ENCODE data around the gene ATF2.
"Not testable (repeated sequence)": the region's sequence is repeated elsewhere in the genome, so short reads cannot be mapped to it uniquely, and the experiment has no call there.

Gene ATF2

GRCh38 chr2:175164235-175164634 is 3.8 kb downstream of the ATF2 start:
- no peak for DNase-seq

DNA sequence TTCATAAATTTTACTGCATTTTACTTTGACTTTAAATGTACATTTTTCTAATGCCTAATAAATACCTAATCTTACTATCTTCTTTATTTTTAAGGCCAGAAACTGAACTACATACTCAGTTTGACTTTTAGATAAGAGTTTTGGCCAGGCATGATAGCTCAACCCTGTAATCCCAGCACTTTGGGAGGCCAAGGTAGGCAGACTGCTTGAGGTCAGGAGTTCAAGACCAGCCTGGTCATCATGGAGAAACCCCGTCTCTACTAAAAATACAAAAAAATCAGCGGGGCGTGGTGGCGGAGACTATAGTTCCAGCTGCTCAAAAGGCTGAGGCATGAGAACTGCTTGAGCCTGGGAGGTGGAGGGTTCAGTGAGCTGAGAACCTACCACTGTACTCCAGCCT is 9.1 kb downstream of the ATF2 start:
- DNase-seq: no peak

DNA sequence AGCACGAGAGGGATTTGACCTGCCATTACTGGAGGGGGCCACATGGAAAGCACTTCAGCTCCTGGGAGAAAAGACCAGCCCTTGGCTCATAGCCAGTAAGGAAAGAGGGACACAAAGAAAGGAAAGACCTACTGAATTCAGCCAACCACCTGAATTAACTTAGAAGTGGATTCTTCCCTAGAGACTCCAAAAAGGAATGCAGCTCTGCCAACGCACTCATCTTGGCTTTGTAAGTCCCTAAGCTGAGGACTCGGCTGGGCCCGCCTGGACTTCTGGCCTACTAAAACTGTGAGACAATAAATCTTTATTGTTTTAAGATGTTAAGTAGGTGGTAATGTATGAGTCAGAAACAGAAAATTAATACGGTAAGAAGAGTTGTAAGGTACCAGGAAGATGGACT is 11.5 kb downstream of the ATF2 start:
- DNase-seq: no peak

GRCh38 chr2:175154661-175155082 is 13.3 kb downstream of the ATF2 start:
- no peak for DNase-seq

GRCh38 chr2:175152242-175152641 is 15.8 kb downstream of the ATF2 start:
- DNase-seq: no peak

GRCh38 chr2:175151791-175152190 is 16.2 kb downstream of the ATF2 start:
- no peak for DNase-seq

GRCh38 chr2:175147186-175147585 is 20.8 kb downstream of the ATF2 start:
- no peak for DNase-seq

DNA sequence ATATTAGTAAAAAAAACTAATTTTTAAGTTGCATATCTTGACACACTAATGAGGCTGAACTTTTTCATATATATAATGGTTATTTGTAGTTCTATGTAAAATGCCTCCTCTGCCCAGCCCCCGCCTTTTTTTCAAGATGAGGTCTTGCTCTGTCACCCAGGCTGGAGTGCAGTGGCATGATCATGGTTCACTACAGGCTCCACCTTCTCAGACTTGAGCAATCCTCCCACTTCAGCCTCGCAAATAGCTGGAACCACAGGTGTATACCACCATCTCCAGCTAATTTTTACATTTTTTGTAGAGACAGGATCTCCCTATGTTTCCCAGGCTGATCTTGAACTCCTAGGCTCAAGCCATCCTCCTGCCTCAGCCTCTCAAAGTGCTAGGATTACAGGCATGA is 24.3 kb downstream of the ATF2 start:
- no peak for DNase-seq

DNA sequence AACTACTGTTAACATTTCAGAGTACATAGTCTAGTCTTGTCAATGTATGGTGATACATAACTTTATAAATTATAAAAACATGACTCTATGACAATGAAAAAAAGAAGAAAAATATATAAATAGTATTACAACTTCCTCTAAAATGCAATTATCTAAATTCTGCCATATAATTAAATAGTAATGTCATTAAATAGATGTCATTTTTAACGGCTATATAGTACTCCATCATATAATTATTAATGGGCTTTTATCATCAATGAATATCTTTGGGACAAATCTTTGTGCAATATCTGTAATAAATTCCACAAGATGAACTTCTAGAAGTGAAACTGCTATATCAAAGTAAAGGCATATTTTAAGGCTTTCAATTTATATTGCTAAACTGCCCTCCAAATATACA is 24.8 kb downstream of the ATF2 start:
- no peak for DNase-seq

DNA sequence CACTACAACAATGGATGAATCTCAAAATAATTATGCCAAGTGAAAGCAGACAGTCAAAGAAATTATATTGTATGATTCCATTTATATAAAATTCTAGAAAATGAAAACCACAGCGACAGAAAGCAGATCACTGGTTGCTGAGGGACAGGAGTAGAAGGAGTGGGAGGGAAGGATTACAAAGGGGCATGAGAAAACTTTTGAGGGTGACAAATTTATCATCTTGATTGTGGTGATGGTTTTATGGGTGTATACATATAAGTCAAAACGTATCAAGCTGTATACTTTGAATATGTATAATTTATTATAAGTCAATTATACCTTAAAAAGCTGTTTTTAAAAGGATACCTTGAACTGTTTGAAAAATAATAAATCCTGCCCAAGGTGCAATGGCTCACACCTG is 27.7 kb downstream of the ATF2 start:
- DNase-seq: no peak

GRCh38 chr2:175137793-175138192 is 30.2 kb downstream of the ATF2 start:
- DNase-seq: no peak

- DNase-seq: no peak
Measured at GRCh38 chr2:175136334-175137215, 31.4 kb downstream of the ATF2 start.

DNA sequence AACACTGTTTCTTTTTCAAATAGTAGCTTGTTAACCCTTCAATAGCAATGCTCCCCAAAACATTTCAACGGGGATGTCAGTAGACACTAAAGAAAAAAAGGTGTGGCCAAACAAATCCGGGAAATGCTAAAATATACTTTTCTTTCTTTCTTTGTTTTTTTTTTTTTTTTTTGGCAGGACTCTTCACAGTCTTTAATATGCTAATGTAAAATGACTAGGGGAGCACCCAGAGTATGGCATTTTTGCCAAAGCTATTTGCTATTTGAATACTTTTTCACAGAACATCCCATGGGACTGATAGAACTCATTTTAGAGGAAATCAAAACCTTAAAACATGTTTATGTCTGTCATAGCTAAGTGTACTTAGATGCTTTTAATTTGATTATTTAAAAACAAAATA is 32.1 kb downstream of the ATF2 start:
- no peak for DNase-seq

GRCh38 chr2:175135177-175135576 is 32.8 kb downstream of the ATF2 start:
- no peak for DNase-seq

DNA sequence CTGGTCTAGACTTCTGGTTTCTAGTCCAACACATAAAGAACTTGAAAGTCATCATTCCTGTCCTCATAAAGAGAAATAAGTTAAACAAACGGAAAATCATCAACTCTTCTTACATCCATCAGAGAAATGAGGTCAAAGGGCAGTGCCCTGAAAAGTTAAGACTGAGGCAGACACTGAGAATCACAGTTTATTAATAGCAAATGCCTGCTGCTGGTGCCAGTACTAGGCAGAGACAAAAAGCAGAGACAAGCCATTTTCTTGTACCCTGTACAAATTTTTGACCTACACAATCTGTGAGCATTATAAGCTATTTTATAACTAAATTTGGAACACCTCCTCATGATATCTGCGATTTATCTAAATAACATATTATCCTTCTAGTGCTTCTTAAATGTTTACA is 36.8 kb downstream of the ATF2 start:
- no peak for DNase-seq

GRCh38 chr2:175126661-175127060 is 41.3 kb downstream of the ATF2 start:
- no peak for DNase-seq

DNA sequence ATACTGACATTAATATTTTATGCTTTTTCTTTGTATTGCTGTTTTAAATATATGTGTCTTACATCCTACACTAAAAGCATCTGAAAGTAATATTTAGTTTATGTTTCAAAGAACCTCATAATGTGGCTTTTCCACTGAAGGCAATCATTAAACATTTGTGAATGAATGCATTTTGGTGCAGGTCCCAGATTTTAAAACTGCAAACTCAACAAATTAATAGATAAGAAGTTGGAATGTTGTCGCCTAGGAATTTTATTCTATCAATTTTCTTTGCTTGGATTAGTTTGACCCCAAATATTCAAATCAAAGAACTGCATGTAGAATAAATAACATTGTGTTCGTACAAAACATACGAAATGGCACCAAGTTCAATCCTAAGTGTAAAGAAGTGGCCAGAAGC is 44.7 kb downstream of the ATF2 start:
- no peak for DNase-seq

DNA sequence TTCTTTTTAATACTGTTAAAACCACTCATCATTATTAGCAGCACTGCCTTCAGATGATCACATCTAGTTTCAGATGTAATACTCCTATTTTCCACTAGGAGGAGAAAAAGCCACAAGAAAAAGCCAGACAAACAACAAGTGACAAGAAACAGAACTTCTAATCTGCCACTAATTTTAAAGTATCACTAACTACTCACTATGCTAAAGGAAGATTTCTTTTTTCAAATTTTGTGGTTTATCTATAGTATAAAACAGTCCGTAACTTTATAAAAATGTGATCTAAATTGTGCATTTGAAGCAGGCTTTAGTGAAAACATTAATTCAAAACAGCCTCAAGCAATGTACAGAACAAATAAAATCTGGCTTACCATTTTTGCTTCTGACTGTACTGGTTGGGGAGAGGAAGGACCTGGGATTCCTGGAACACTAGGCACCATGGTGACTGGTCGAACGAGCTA is 56.8 kb downstream of the ATF2 start:
- no peak for DNase-seq

GRCh38 chr2:175108091-175108490 is 59.9 kb downstream of the ATF2 start:
- not testable (repeated sequence) for DNase-seq

DNA sequence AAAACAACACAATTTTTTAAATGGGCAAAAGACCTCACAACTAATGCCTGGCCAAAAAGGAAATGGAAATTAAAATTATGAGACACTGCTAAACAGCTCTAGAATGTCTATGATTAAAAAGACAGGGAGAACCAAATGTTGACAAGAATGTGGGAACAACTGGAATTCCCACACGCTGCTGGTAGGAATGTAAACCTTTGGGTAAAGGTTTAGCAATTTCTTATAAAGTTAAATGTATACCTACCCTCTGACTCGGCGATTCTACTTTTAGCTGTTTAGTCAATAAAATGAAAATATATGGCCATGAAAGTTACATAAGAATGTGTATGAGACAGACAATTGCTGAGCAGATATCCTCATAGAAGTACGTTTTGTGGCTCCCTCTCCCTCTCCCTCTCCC is 60.9 kb downstream of the ATF2 start:
- no peak for DNase-seq

- no peak for DNase-seq
Measured at GRCh38 chr2:175103191-175103590, 64.8 kb downstream of the ATF2 start.

DNA sequence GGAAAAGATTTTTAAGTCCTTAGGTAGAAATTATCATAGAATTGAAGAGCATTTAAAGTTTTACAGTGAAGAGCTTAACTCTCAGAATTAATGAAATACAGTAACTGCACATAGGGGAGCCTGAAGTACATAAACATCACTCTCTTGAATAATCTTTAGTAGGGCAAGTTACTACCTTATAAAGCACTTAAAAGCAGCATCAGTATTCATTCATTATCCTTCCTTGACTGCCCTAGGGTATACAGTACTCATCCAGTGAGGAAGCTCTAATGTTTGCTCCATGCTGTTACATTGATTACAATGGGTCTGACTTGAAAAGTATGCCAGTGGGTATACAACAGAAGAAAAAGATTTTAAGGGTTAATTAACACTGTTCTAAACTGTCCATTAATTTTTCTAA is 66.5 kb downstream of the ATF2 start:
- no peak for DNase-seq

- DNase-seq: no peak
Measured at GRCh38 chr2:175097297-175097696, 70.7 kb downstream of the ATF2 start.

GRCh38 chr2:175084117-175084516 is 83.9 kb downstream of the ATF2 start:
- DNase-seq: not testable (repeated sequence)

GRCh38 chr2:175080479-175080878 is 87.5 kb downstream of the ATF2 start:
- DNase-seq: no peak
